A549 (cell line): ENCODE results near the gene TSR1. TPM values are rescaled to one million over a fixed set of nuclear protein-coding genes. Genes with fewer than 3 reads are reported as not detected.

ENCODE experiments used
- ATAC-seq, 2 experiments: fragments of 200-7000 bp in 1 of 2; fragments of >200 bp in 1 of 2; cut with Nextera tagmentation in 1 of 2; cut with Tn5 transposase in 1 of 2; 3 replicates each; pipeline versions ENCODE4 v1.8.0 to v1.9.1; 2018 to 2020; ENCODE audit warnings: mild to moderate bottlenecking in 1 of 2, moderate library complexity in 1 of 2
- CTCF ChIA-PET: fragments of 300-600 bp; sonication (Branson Sonifier 250); formaldehyde crosslinking; extraction: SDS; loops from one replicate; lab custom pipeline; 2021; ENCODE audit warnings: antibody characterized with exemption, inconsistent platforms; lab: Yijun Ruan, JAX
- POLR2A ChIA-PET: fragments of 350-600 bp; formaldehyde crosslinking; extraction: SDS; loops from one replicate; lab custom pipeline; 2021; ENCODE audit warnings: antibody characterized with exemption, inconsistent platforms; lab: Yijun Ruan, JAX
- DNase-seq, 2 experiments: peaks; one replicate each; pipeline versions ENCODE4 v3.0.0 to v3.0.0-alpha.2; 2011 to 2016; ENCODE audit warnings: low read depth in 1 of 2, low spot score in 1 of 2
- FAIRE-seq: peaks from 2 replicates; lab custom pipeline; 2011; peaks lifted over from hg19 to GRCh38; lab: Jason Lieb, UNC
- H3K27ac ChIP-seq, 2 experiments: fragments of >200 bp; sonication (Bioruptor Twin); formaldehyde crosslinking; 3 replicates each; pipeline ENCODE4 v1.5.1; 2016 to 2017
- H3K4me1 ChIP-seq: fragments of >200 bp; sonication (Bioruptor Twin); formaldehyde crosslinking; 3 replicates; pipeline ENCODE4 v1.6.1; 2016
- H3K4me2 ChIP-seq: fragments of >200 bp; sonication (Bioruptor Twin); formaldehyde crosslinking; 3 replicates; pipeline ENCODE4 v1.6.1; 2016
- H3K4me3 ChIP-seq: fragments of >200 bp; sonication (Bioruptor Twin); formaldehyde crosslinking; 3 replicates; pipeline ENCODE4 v1.5.1; 2016
- H3K9me3 ChIP-seq: fragments of >200 bp; sonication (Bioruptor Twin); formaldehyde crosslinking; 3 replicates; pipeline ENCODE4 v1.6.1; 2016
- ATOH8 ChIP-seq: fragments of 250-450 bp; sonication (Bioruptor Pico); IDR thresholded peaks from 2 replicates; pipeline ENCODE4 v1.5.0; 2020; ENCODE audit warnings: low read depth, mild to moderate bottlenecking, moderate library complexity
- CHD2 ChIP-seq: fragments of 150-350 bp; IDR thresholded peaks from 2 replicates; pipeline ENCODE4 v1.6.1; 2014; ENCODE audit warnings: low read length; ENCODE audit not compliant: partially characterized antibody
- CHD4 ChIP-seq: fragments of 200-600 bp; sonication (generic); IDR thresholded peaks from 2 replicates; pipeline ENCODE4 v1.6.1; 2016; ENCODE audit warnings: antibody characterized with exemption, mild to moderate bottlenecking, borderline replicate concordance
- E2F6 ChIP-seq: IDR thresholded peaks from 2 replicates; pipeline ENCODE4 v1.6.1; 2012; ENCODE audit warnings: low read depth, borderline replicate concordance
- EHMT2 ChIP-seq: fragments of 200-600 bp; sonication (generic); IDR thresholded peaks from 2 replicates; pipeline ENCODE4 v1.6.1; 2016; ENCODE audit warnings: antibody characterized with exemption, low read depth, mild to moderate bottlenecking, moderate library complexity
- ELK1 ChIP-seq: fragments of 150-350 bp; IDR thresholded peaks from 2 replicates; pipeline ENCODE4 v1.6.1; 2014; ENCODE audit warnings: low read depth, mild to moderate bottlenecking, low read length
- HDAC2 ChIP-seq: fragments of 200-600 bp; sonication (generic); IDR thresholded peaks from 2 replicates; pipeline ENCODE4 v1.6.1; 2016
- HEYL ChIP-seq: fragments of 250-450 bp; sonication (Bioruptor Pico); IDR thresholded peaks from 2 replicates; pipeline ENCODE4 v1.8.0; 2021; ENCODE audit warnings: mild to moderate bottlenecking, moderate library complexity
- HMGXB4 ChIP-seq: fragments of 250-450 bp; sonication (Bioruptor Pico); IDR thresholded peaks from 2 replicates; pipeline ENCODE4 v1.5.0; 2021; ENCODE audit warnings: mild to moderate bottlenecking, moderate library complexity, borderline replicate concordance
- HOXA7 ChIP-seq: fragments of 250-450 bp; sonication (Bioruptor Pico); IDR thresholded peaks from 2 replicates; pipeline ENCODE4 v1.5.0; 2020; ENCODE audit warnings: mild to moderate bottlenecking, moderate library complexity
- JUN ChIP-seq, 2 experiments: fragments of >200 bp; sonication (Bioruptor Twin); formaldehyde crosslinking; IDR thresholded peaks; 2 replicates in 1 of 2; 3 replicates in 1 of 2; pipeline ENCODE4 v1.6.1; 2016 to 2017
- KDM5A ChIP-seq: fragments of 200-600 bp; sonication (generic); IDR thresholded peaks from 2 replicates; pipeline ENCODE4 v1.6.1; 2016; ENCODE audit warnings: antibody characterized with exemption, mild to moderate bottlenecking
- MAZ ChIP-seq: fragments of 150-350 bp; IDR thresholded peaks from 2 replicates; pipeline ENCODE4 v1.6.1; 2014; ENCODE audit warnings: antibody characterized with exemption, low read depth, low read length, borderline replicate concordance
- NFE2L2 ChIP-seq: fragments of 150-350 bp; conservative IDR thresholded peaks from 2 replicates; pipeline ENCODE4 v1.6.1; 2014; ENCODE audit warnings: low read length
- NPAS2 ChIP-seq: fragments of 250-450 bp; sonication (Bioruptor Pico); IDR thresholded peaks from 2 replicates; pipeline ENCODE4 v1.8.0; 2022; ENCODE audit warnings: mild to moderate bottlenecking, moderate library complexity, borderline replicate concordance
- NR3C1 ChIP-seq: fragments of >200 bp; sonication (Bioruptor Twin); formaldehyde crosslinking; IDR thresholded peaks from 3 replicates; pipeline ENCODE4 v1.6.1; 2017
- RARB ChIP-seq: fragments of 250-450 bp; sonication (Bioruptor Pico); IDR thresholded peaks from 2 replicates; pipeline ENCODE4 v1.8.0; 2021; ENCODE audit warnings: mild to moderate bottlenecking, moderate library complexity
- RFX5 ChIP-seq: fragments of 450-650 bp; IDR thresholded peaks from 2 replicates; pipeline ENCODE4 v1.7.1; 2014; ENCODE audit warnings: antibody characterized with exemption, mild to moderate bottlenecking, moderate library complexity
- RNF2 ChIP-seq: fragments of 200-600 bp; sonication (generic); IDR thresholded peaks from 2 replicates; pipeline ENCODE4 v1.6.1; 2016; ENCODE audit warnings: low read depth, mild to moderate bottlenecking, antibody characterized with exemption, moderate library complexity, borderline replicate concordance
- USF2 ChIP-seq: fragments of 450-650 bp; IDR thresholded peaks from 2 replicates; pipeline ENCODE4 v1.6.1; 2014; ENCODE audit warnings: antibody characterized with exemption
- ZFP36 ChIP-seq: fragments of 450-650 bp; IDR thresholded peaks from 2 replicates; pipeline ENCODE4 v1.6.1; 2014; ENCODE audit warnings: borderline replicate concordance; ENCODE audit not compliant: partially characterized antibody
- WGBS: methylation state at CpG from one replicate; pipeline ENCODE4 v1.1.6; 2017; ENCODE audit errors: missing lambda C conversion rate; 5-methylcytosine and 5-hydroxymethylcytosine counted together
- polyA plus RNA-seq, 4 experiments: library from polyadenylated mRNA; depleted of rRNA in 3 of 4; stranded (reverse); fragments of >200 nt; fragmentation: RNase III in 1 of 4; extraction: RNeasy Plus Mini Kit Qiagen cat#74134 plus additional on column Dnase treatment in 1 of 4; gene quantifications; 2 replicates in 3 of 4; 3 replicates in 1 of 4; pipeline ENCODE4 v1.2.3, GENCODE V29; 2011 to 2017

Gene TSR1
- polyA plus RNA-seq, 2 of the 4 experiments (the other 2 are of a cell fraction), result 38.3 to 84.1 TPM

GRCh38 chr17:2295575-2295974 is 40.7 kb downstream of the TSR1 start:
- Histone ChIP-seq H3K4me1 (peaks cover 7% of the 10 kb centered on the region; the same call in 1 of the 3 replicates), H3K9me3 (no peaks in the 10 kb centered on the region), H3K4me3 (no peak overlapping the region), H3K27ac (no peak overlapping the region), H3K4me2 (no peak overlapping the region)
- ATAC-seq (no peak), FAIRE-seq (no peak), DNase-seq (no peak)
- ChIA-PET POLR2A (interaction anchor here (0.9 kb wide), 1 partner anchor 42 kb away, joined by 3 read pairs; the partner anchor contains the start of gene SGSM2), CTCF (interaction anchor here (0.6 to 3.3 kb wide), 8 partner anchors 8 to 241 kb away, joined by 3 to 19 read pairs (median 4); partner anchors contain the start of genes HIC1, SMG6 and SRR)
- 94% methylated on average over 1 of the region's 1 CpG for WGBS
- TF ChIP-seq NR3C1 (no peak), USF2 (no peak), HMGXB4 (CRISPR knock-in tag) (no peak), NFE2L2 (no peak), NPAS2 (CRISPR knock-in tag) (no peak), ELK1 (no peak), JUN (IDR thresholded peaks at IDR 0.05) (no peak), HOXA7 (CRISPR knock-in tag) (no peak), HEYL (CRISPR knock-in tag) (no peak), EHMT2 (no peak), RNF2 (no peak), E2F6 (no peak)

GRCh38 chr17:2292100-2292499 is 44.2 kb downstream of the TSR1 start:
- 68% methylated on average over 2 of the region's 2 CpGs for WGBS
- H3K4me1 ChIP-seq, result peaks cover 7% of the 10 kb centered on the region; the same call in 1 of the 3 replicates
- H3K4me3 ChIP-seq, result no peak overlapping the region
- no peak for FAIRE-seq
- ChIA-PET POLR2A (interaction anchor here (1.5 kb wide), 1 partner anchor 11 kb away, joined by 5 read pairs; the partner anchor contains the start of genes SMG6 and SRR), CTCF (interaction anchor here (0.9 to 15.2 kb wide), 6 partner anchors 9 to 235 kb away, joined by 3 to 201 read pairs (median 6); partner anchors contain the start of gene HIC1)
- H3K27ac ChIP-seq, result no peak overlapping the region
- ATAC-seq, result no peak
- no peak overlapping the region for H3K4me2 ChIP-seq
- no peak for TF ChIP-seq RFX5
- no peak for TF ChIP-seq HDAC2
- no peak for TF ChIP-seq NR3C1
- TF ChIP-seq MAZ, result no peak
- TF ChIP-seq KDM5A, result no peak
- no peak for TF ChIP-seq ZFP36
- TF ChIP-seq RARB, result no peak
- TF ChIP-seq CHD2, result no peak
- TF ChIP-seq EHMT2, result no peak
- TF ChIP-seq CHD4, result no peak
- no peak for TF ChIP-seq ATOH8 (CRISPR knock-in tag)
- no peak for DNase-seq
- no peaks in the 10 kb centered on the region for H3K9me3 ChIP-seq
